ENCODE data around the gene FOXL1. TPM values are rescaled to one million over a fixed set of nuclear protein-coding genes. Genes with fewer than 3 reads are reported as not detected.

The FOXL1 gene
- total RNA-seq, 2 experiments from 2014 or later: not detected

DNA sequence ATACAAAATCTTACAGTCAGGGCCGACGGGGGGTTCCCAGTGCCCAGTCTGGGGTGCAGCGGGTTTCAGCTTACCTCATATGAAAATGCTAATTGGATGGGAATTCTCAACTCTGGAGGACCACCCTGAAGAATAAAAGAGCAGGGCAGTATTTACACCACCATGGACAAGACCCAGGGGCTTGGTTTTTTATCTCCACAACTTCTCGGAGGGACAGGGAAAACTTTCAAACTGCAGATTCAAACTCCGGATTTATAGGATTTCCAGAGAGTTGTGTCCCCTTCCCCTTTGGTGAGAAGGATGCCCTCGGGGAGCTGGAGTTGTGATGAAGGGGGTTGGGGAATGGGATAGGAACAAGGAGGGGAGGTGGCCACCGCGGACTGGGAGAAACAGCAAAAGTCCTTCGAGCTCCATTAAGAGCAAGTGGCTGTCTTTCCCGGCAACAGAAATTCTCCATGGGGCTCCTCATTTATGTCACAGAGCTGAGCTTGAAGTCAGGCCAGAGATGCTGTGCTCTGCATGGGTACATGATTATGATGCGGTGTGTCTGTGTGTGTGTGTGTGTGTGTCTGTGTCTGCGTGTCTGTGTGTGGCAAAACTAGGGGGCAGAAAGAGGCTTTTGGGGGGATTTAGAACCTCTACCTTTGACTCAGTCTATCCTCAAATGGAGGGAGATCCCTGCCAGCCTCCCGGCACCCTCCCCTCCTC lies 15.7 kb downstream of the FOXL1 start:
- DNase-seq (no peak), ATAC-seq (no peak)
- ChIA-PET CTCF (no interaction called here), POLR2A (no interaction called here)
- Mint-ChIP-seq H3K27ac (no peak overlapping the region), H3K36me3 (ENCODE audit: low read depth) (no peaks in the 10 kb centered on the region), H3K4me1 (ENCODE audit: low read depth) (peaks cover 4% of the 10 kb centered on the region), H3K27me3 (peaks cover 23% of the 10 kb centered on the region), H3K4me3 (no peak overlapping the region), H3K9me3 (no peaks in the 10 kb centered on the region)
- intact Hi-C loops (cut with micrococcal nuclease): no loop called here
- TF ChIP-seq CTCF (IDR thresholded peaks at IDR 0.05): no peak

DNA sequence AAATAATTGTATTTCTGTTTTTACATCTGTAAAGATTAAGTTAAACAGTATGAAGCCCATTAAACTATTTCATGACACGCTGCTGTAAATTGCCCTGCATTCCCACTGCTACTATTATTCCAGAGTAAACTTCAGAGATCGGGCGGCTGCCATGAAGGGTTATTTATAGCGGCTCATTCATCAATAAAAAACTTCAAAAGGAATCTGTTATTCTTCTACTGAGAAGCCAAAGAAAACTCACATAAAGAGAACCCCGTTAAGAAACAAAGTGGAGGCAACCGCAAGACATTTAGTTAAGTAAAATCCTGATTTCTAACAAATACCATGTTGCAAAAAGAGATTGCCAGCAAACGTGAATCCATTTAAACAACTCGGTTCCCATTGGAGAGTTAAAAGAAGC lies 16.4 kb downstream of the FOXL1 start:
- Mint-ChIP-seq H3K36me3 (ENCODE audit: low read depth) (no peaks in the 10 kb centered on the region), H3K9me3 (no peaks in the 10 kb centered on the region), H3K27me3 (peaks cover 23% of the 10 kb centered on the region), H3K4me3 (no peak overlapping the region), H3K4me1 (ENCODE audit: low read depth) (peaks cover 4% of the 10 kb centered on the region), H3K27ac (no peak overlapping the region)
- ChIA-PET POLR2A (no interaction called here), CTCF (no interaction called here)
- intact Hi-C loops (cut with micrococcal nuclease): no loop called here
- no peak for DNase-seq
- no peak for ATAC-seq
- TF ChIP-seq CTCF (IDR thresholded peaks at IDR 0.05): no peak

- ATAC-seq: no peak
- peaks cover 21% of the 10 kb centered on the region for H3K27me3 Mint-ChIP-seq
- intact Hi-C loops (cut with micrococcal nuclease): no loop called here
- no peak for DNase-seq
- ChIA-PET CTCF (no interaction called here), POLR2A (no interaction called here)
- no peaks in the 10 kb centered on the region for H3K36me3 Mint-ChIP-seq (ENCODE audit: low read depth)
- H3K4me3 Mint-ChIP-seq: no peak overlapping the region
- no peak overlapping the region for H3K27ac Mint-ChIP-seq
- H3K4me1 Mint-ChIP-seq (ENCODE audit: low read depth): peaks cover 4% of the 10 kb centered on the region
- TF ChIP-seq CTCF (IDR thresholded peaks at IDR 0.05): no peak
- H3K9me3 Mint-ChIP-seq: no peaks in the 10 kb centered on the region
Observed at GRCh38 chr16:86595983-86596605, 17.7 kb downstream of the FOXL1 start.

DNA sequence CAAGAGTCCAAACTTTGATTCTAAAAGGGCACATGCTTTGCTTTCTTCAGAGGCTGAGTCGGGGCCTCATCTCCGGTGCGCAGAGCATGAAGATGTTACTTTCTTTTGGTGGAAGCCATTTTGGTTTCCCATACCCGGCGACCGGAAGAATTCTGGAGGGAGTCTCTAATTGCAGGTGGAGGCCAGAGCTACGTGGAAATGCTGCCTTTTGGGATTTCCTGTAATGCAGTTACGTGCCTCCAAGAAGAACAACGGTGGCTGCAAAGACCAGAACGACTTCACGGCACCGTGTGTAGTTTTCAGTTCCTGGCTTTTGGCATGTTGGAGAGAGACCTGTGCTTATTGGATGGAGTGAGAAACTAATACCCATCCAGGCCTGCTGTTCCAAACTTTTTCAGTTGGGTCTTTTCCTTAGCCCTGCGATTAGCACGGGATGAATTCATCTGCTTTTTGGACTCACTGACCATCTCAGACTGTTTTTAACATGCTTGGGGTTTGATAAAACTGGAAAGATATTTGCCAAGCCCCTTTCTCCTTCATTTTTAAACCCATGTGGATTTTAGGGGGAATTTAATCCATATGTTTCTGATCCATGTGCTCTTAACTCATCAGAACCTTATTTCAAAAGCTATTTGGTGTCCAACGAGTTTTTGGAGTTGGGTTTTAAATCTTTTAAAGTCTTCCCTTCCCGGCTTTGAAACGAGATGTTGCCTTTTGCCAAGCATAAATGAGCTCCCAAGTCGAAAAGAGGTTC lies 19.0 kb downstream of the FOXL1 start:
- H3K36me3 Mint-ChIP-seq (ENCODE audit: low read depth): no peaks in the 10 kb centered on the region
- no peak overlapping the region for H3K27ac Mint-ChIP-seq

More for the DNA sequence above, 19.0 kb downstream of the FOXL1 start:
- Mint-ChIP-seq H3K9me3 (no peaks in the 10 kb centered on the region), H3K4me3 (no peak overlapping the region), H3K4me1 (ENCODE audit: low read depth) (peaks cover 4% of the 10 kb centered on the region), H3K27me3 (peaks cover 22% of the 10 kb centered on the region)
- ChIA-PET POLR2A (no interaction called here), CTCF (no interaction called here)
- no peak for ATAC-seq
- no peak for TF ChIP-seq CTCF (IDR thresholded peaks at IDR 0.05)
- no peak for DNase-seq
- intact Hi-C loops (cut with micrococcal nuclease): no loop called here
